ENCODE data around the gene SPRED1.

The SPRED1 gene

GRCh38 chr15:38252481-38253350 is at the start of gene SPRED1:
Gene SPRED1 (plus strand): TSS chr15:38252836. CDS start chr15:38253186, 350 bp downstream.
- no peak for DNase-seq

GRCh38 chr15:38205526-38206272 is 46.9 kb upstream of the SPRED1 start:
- DNase-seq = no peak

GRCh38 chr15:38207621-38208020 is 45.0 kb upstream of the SPRED1 start:
- no peak for DNase-seq

- DNase-seq = no peak
Observed at GRCh38 chr15:38208206-38208605, 44.4 kb upstream of the SPRED1 start.

GRCh38 chr15:38208779-38209178 is 43.9 kb upstream of the SPRED1 start:
- no peak for DNase-seq

- DNase-seq = no peak
Observed at GRCh38 chr15:38211249-38211648, 41.4 kb upstream of the SPRED1 start.

- no peak for DNase-seq
Observed at GRCh38 chr15:38211811-38212210, 40.8 kb upstream of the SPRED1 start.

GRCh38 chr15:38212729-38213351 is 39.8 kb upstream of the SPRED1 start:
- DNase-seq = no peak

GRCh38 chr15:38213356-38213755 is 39.3 kb upstream of the SPRED1 start:
- DNase-seq = no peak

- no peak for DNase-seq
Observed at GRCh38 chr15:38215707-38216106, 36.9 kb upstream of the SPRED1 start.

GRCh38 chr15:38216763-38217162 is 35.9 kb upstream of the SPRED1 start:
- DNase-seq = no peak

GRCh38 chr15:38217191-38217595 is 35.4 kb upstream of the SPRED1 start:
- DNase-seq = peak; percentile 68

- peak; percentile 32 for DNase-seq
Observed at GRCh38 chr15:38217788-38218609, 34.6 kb upstream of the SPRED1 start.

GRCh38 chr15:38220606-38221273 is 31.9 kb upstream of the SPRED1 start:
- DNase-seq = no peak

GRCh38 chr15:38224486-38224885 is 28.1 kb upstream of the SPRED1 start:
- no peak for DNase-seq

- no peak for DNase-seq
Observed at GRCh38 chr15:38225381-38225780, 27.3 kb upstream of the SPRED1 start.

GRCh38 chr15:38226608-38227266 is 25.9 kb upstream of the SPRED1 start:
- no peak for DNase-seq

- no peak for DNase-seq
Observed at GRCh38 chr15:38227941-38228340, 24.7 kb upstream of the SPRED1 start.

- DNase-seq = no peak
Observed at GRCh38 chr15:38228618-38229017, 24.0 kb upstream of the SPRED1 start.

- DNase-seq = no peak
Observed at GRCh38 chr15:38229705-38230310, 22.8 kb upstream of the SPRED1 start.

- no peak for DNase-seq
Observed at GRCh38 chr15:38231436-38231835, 21.2 kb upstream of the SPRED1 start.

Measured in NCI-H187 treated with DMSO at 0.1 percent for 48 hours (cell line).